SK-N-SH (cell line): ENCODE results near the gene CCDC141. TPM values are rescaled to one million over a fixed set of nuclear protein-coding genes. Genes with fewer than 3 reads are reported as not detected.

Experiments used
- CTCF ChIA-PET: fragments of 300-600, 350-600 bp; formaldehyde crosslinking; extraction: SDS; loops from one replicate; lab custom pipeline; 2021; lab: Yijun Ruan, JAX
- POLR2A ChIA-PET: fragments of 350-600 bp; sonication (Branson Sonifier 250); formaldehyde crosslinking; extraction: SDS; loops from one replicate; lab custom pipeline; 2020; ENCODE audit warnings: antibody characterized with exemption, inconsistent platforms; lab: Yijun Ruan, JAX
- DNase-seq: peaks from one replicate; pipeline ENCODE4 v3.0.0; 2012
- H2AFZ ChIP-seq: fragments of 200-600 bp; sonication (generic); 2 replicates; pipeline ENCODE4 v1.8.1; 2016; ENCODE audit warnings: antibody characterized with exemption, mild to moderate bottlenecking, low read depth
- H3F3A ChIP-seq: fragments of 200-600 bp; sonication (generic); replicated peaks from 2 replicates; pipeline ENCODE3; 2016; ENCODE audit warnings: antibody characterized with exemption, mild to moderate bottlenecking; ENCODE audit not compliant: insufficient read depth
- H3K27ac ChIP-seq, 2 experiments: fragments of 200-500 bp in 1 of 2; fragments of 200-600 bp in 1 of 2; sonication (Bioruptor generic) in 1 of 2; sonication (generic), shearing (Covaris generic) in 1 of 2; 2 replicates each; pipeline versions ENCODE4 v1.5.1 to v1.6.1; 2014 to 2016; ENCODE audit warnings: low read depth in 2 of 2, inconsistent platforms in 1 of 2, low read length in 1 of 2, mild to moderate bottlenecking in 1 of 2, mixed read lengths in 1 of 2
- H3K27me3 ChIP-seq: fragments of 200-600 bp; sonication (generic), shearing (Covaris generic); 2 replicates; pipeline ENCODE4 v1.6.1; 2016; ENCODE audit warnings: mixed run types; ENCODE audit not compliant: insufficient read depth
- H3K36me3 ChIP-seq, 2 experiments: fragments of 200-500 bp in 1 of 2; fragments of 200-600 bp in 1 of 2; sonication (Bioruptor generic) in 1 of 2; sonication (generic) in 1 of 2; replicated peaks in 1 of 2; 2 replicates each; pipeline versions ENCODE3 to v1.5.1; 2014 to 2016; ENCODE audit warnings: low read length in 1 of 2, mild to moderate bottlenecking in 1 of 2; ENCODE audit not compliant: insufficient read depth in 2 of 2, control insufficient read depth in 1 of 2
- H3K4me1 ChIP-seq, 2 experiments: fragments of 200-500 bp in 1 of 2; fragments of 200-600 bp in 1 of 2; sonication (Bioruptor generic) in 1 of 2; sonication (generic), shearing (Covaris generic) in 1 of 2; 2 replicates each; pipeline versions ENCODE4 v1.5.1 to v1.6.1; 2014 to 2016; ENCODE audit warnings: low read depth in 1 of 2, low read length in 1 of 2, mixed run types in 1 of 2; ENCODE audit not compliant: insufficient read depth in 2 of 2, control insufficient read depth in 1 of 2
- H3K4me2 ChIP-seq: fragments of 200-600 bp; sonication (generic), shearing (Covaris generic); 2 replicates; pipeline ENCODE4 v1.6.1; 2017; ENCODE audit warnings: mixed run types
- H3K4me3 ChIP-seq, 2 experiments: fragments of 200-500 bp in 1 of 2; fragments of 200-600 bp in 1 of 2; sonication (Bioruptor generic) in 1 of 2; sonication (generic), shearing (Covaris generic) in 1 of 2; 2 replicates each; pipeline versions ENCODE4 v1.5.1 to v1.8.1; 2014 to 2016; ENCODE audit warnings: low read depth in 2 of 2, inconsistent platforms in 1 of 2, low read length in 1 of 2, mild to moderate bottlenecking in 1 of 2, mixed read lengths in 1 of 2, moderate library complexity in 1 of 2
- H3K79me2 ChIP-seq: fragments of 200-600 bp; sonication (generic); 2 replicates; pipeline ENCODE4 v1.8.1; 2017; ENCODE audit warnings: mild to moderate bottlenecking; ENCODE audit not compliant: insufficient read depth
- H3K9ac ChIP-seq: fragments of 200-600 bp; sonication (generic); 2 replicates; pipeline ENCODE4 v1.6.1; 2017; ENCODE audit warnings: mixed run types
- H3K9me2 ChIP-seq: fragments of 200-600 bp; sonication (generic); 2 replicates; pipeline ENCODE4 v1.6.1; 2017; ENCODE audit warnings: mixed run types
- H3K9me3 ChIP-seq: fragments of 200-600 bp; sonication (generic); 2 replicates; pipeline ENCODE4 v1.6.1; 2017; ENCODE audit warnings: mixed run types, mild to moderate bottlenecking, moderate library complexity
- H4K20me1 ChIP-seq: fragments of 200-600 bp; sonication (generic); 2 replicates; pipeline ENCODE4 v1.6.1; 2017; ENCODE audit warnings: mild to moderate bottlenecking, mixed run types; ENCODE audit not compliant: insufficient read depth
- CHD2 ChIP-seq: fragments of 150-350 bp; IDR thresholded peaks from 2 replicates; pipeline ENCODE4 v1.6.1; 2018; ENCODE audit warnings: low read length; ENCODE audit not compliant: partially characterized antibody
- ELF1 ChIP-seq: IDR thresholded peaks from 2 replicates; pipeline ENCODE4 v1.4.0; 2012
- EP300 ChIP-seq, 2 experiments: IDR thresholded peaks; 2 replicates each; pipeline versions ENCODE4 v1.4.0 to v1.6.1; 2012; ENCODE audit warnings: borderline replicate concordance in 1 of 2, low read depth in 1 of 2, low read length in 1 of 2
- EZH2phosphoT487 ChIP-seq: fragments of 200-600 bp; sonication (generic); IDR thresholded peaks from 2 replicates; pipeline ENCODE4 v1.6.1; 2017; ENCODE audit warnings: low read depth, mixed run types, mild to moderate bottlenecking, antibody characterized with exemption, moderate library complexity, borderline replicate concordance
- FOXJ3 ChIP-seq: sonication (generic); formaldehyde crosslinking; IDR thresholded peaks from 2 replicates; pipeline ENCODE4 v1.5.1; 2020; ENCODE audit warnings: mild to moderate bottlenecking, missing genetic modification reagents
- FOXM1 ChIP-seq: IDR thresholded peaks from 2 replicates; pipeline ENCODE4 v1.4.0; 2012; ENCODE audit warnings: low read depth, mild to moderate bottlenecking
- GATA2 ChIP-seq: sonication (generic); formaldehyde crosslinking; IDR thresholded peaks from 2 replicates; pipeline ENCODE4 v1.5.0; 2020; ENCODE audit warnings: mild to moderate bottlenecking, missing genetic modification reagents
- MEF2A ChIP-seq: IDR thresholded peaks from 2 replicates; pipeline ENCODE4 v1.4.0; 2012; ENCODE audit warnings: low read depth, borderline replicate concordance
- NFIC ChIP-seq: IDR thresholded peaks from 2 replicates; pipeline ENCODE4 v1.4.0; 2012; ENCODE audit warnings: borderline replicate concordance
- POLR2AphosphoS5 ChIP-seq: IDR thresholded peaks from 2 replicates; pipeline ENCODE4 v1.6.1; 2012; ENCODE audit warnings: low read depth, low read length
- RAD21 ChIP-seq: IDR thresholded peaks from 2 replicates; pipeline ENCODE4 v1.6.1; 2012; ENCODE audit warnings: mild to moderate bottlenecking, low read length
- RFX5 ChIP-seq: IDR thresholded peaks from 2 replicates; pipeline ENCODE4 v1.6.1; 2012; ENCODE audit warnings: mild to moderate bottlenecking, improper control_type of control experiment, low read length
- RXRA ChIP-seq: IDR thresholded peaks from 2 replicates; pipeline ENCODE4 v1.4.0; 2012; ENCODE audit warnings: low read depth, mild to moderate bottlenecking, borderline replicate concordance
- SIN3A ChIP-seq: IDR thresholded peaks from 2 replicates; pipeline ENCODE4 v1.6.1; 2012; ENCODE audit warnings: low read depth, mild to moderate bottlenecking, low read length, moderate library complexity, borderline replicate concordance
- SMC3 ChIP-seq: IDR thresholded peaks from 2 replicates; pipeline ENCODE4 v1.6.1; 2012; ENCODE audit warnings: low read depth, low read length, improper control_type of control experiment
- TAF1 ChIP-seq: IDR thresholded peaks from 2 replicates; pipeline ENCODE4 v1.6.1; 2012; ENCODE audit warnings: low read depth, mild to moderate bottlenecking, low read length, moderate library complexity, borderline replicate concordance
- TCF12 ChIP-seq: IDR thresholded peaks from 2 replicates; pipeline ENCODE4 v1.4.0; 2012
- TEAD4 ChIP-seq: IDR thresholded peaks from 2 replicates; pipeline ENCODE4 v1.4.0; 2012; ENCODE audit warnings: mild to moderate bottlenecking, borderline replicate concordance; ENCODE audit not compliant: insufficient read depth
- YY1 ChIP-seq: IDR thresholded peaks from 2 replicates; pipeline ENCODE4 v1.4.0; 2012; ENCODE audit warnings: low read depth, mild to moderate bottlenecking
- WGBS: methylation state at CpG from one replicate; pipeline ENCODE4 v1.1.6; 2017; ENCODE audit warnings: low lambda C conversion rate; 5-methylcytosine and 5-hydroxymethylcytosine counted together
- polyA plus RNA-seq, 3 experiments: library from polyadenylated mRNA; depleted of rRNA; stranded (reverse); fragments of >200 nt; gene quantifications; 2 replicates each; pipeline ENCODE4 v1.2.3, GENCODE V29; 2012
- TF ChIP-seq, protein P1 (sequence below): fragments of 200-600 bp; sonication (generic); IDR thresholded peaks from 2 replicates; pipeline ENCODE4 v1.6.1; 2017; ENCODE audit warnings: antibody characterized with exemption, mild to moderate bottlenecking, moderate library complexity
- TF ChIP-seq, protein P2 (sequence below): IDR thresholded peaks from 2 replicates; pipeline ENCODE4 v1.4.0; 2012; ENCODE audit warnings: low read depth
- TF ChIP-seq, protein P3 (sequence below): fragments of 150-350 bp; IDR thresholded peaks from 2 replicates; pipeline ENCODE4 v1.6.1; 2017; ENCODE audit warnings: antibody characterized with exemption, low read length, low read depth, borderline replicate concordance
- TF ChIP-seq, protein P4 (sequence below): IDR thresholded peaks from 2 replicates; pipeline ENCODE4 v1.4.0; 2012; ENCODE audit warnings: low read depth, borderline replicate concordance

Gene CCDC141
- polyA plus RNA-seq, 1 of the 3 experiments (the other 2 are of a cell fraction) = 0.02 TPM

DNA sequence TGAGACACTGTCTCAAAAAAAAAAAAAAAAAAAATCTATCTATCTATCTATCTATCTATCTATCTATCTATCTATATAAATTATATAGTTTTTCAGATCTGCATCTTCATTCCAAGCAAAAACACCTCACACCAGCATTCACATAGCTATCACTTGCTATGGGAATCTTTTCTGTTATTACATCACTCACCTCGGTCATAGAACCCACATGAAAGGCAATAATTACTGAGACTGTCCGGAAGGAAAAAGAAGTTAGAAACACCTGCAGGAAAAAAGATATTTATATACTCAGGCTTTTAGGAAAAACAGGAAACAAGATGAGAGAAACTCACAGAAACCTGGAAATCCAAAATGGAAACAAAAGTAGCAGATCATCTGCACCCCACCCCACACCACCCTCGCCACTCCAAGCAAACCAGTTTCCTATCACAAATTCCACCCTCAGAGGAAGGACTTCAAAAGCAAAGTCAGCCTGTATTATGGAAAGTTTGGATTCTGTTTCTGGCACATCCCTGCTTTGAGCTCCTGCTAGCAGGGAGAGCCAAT, 21.9 kb upstream of the CCDC141 start:
- Histone ChIP-seq H3K9ac (no peak overlapping the region), H2AFZ (no peak overlapping the region), H3F3A (no peaks in the 10 kb centered on the region), H3K79me2 (no peaks in the 10 kb centered on the region), H3K27me3 (no peaks in the 10 kb centered on the region), H3K9me2 (no peaks in the 10 kb centered on the region), H4K20me1 (no peaks in the 10 kb centered on the region), H3K27ac (no peak overlapping the region), H3K4me3 (no peak overlapping the region), H3K36me3 (no peaks in the 10 kb centered on the region), H3K9me3 (no peaks in the 10 kb centered on the region), H3K4me1 (no peaks in the 10 kb centered on the region), H3K4me2 (no peak overlapping the region)
- DNase-seq = no peak
- 37% methylated on average over 3 of the region's 3 CpGs for WGBS
- TF ChIP-seq FOXJ3 (CRISPR knock-in tag) (no peak), EZH2phosphoT487 (no peak), EP300 (IDR thresholded peaks at IDR 0.05; ENCODE audit: borderline replicate concordance in 1 of 2, low read depth in 1 of 2, low read length in 1 of 2) (no peak), TAF1 (no peak), TEAD4 (no peak), POLR2AphosphoS5 (no peak), YY1 (no peak), RFX5 (no peak), GATA2 (CRISPR knock-in tag) (no peak), ELF1 (no peak), FOXM1 (no peak), RXRA (no peak), NFIC (no peak), CHD2 (no peak), MEF2A (no peak), RAD21 (no peak)
- TF ChIP-seq, protein P1, sequence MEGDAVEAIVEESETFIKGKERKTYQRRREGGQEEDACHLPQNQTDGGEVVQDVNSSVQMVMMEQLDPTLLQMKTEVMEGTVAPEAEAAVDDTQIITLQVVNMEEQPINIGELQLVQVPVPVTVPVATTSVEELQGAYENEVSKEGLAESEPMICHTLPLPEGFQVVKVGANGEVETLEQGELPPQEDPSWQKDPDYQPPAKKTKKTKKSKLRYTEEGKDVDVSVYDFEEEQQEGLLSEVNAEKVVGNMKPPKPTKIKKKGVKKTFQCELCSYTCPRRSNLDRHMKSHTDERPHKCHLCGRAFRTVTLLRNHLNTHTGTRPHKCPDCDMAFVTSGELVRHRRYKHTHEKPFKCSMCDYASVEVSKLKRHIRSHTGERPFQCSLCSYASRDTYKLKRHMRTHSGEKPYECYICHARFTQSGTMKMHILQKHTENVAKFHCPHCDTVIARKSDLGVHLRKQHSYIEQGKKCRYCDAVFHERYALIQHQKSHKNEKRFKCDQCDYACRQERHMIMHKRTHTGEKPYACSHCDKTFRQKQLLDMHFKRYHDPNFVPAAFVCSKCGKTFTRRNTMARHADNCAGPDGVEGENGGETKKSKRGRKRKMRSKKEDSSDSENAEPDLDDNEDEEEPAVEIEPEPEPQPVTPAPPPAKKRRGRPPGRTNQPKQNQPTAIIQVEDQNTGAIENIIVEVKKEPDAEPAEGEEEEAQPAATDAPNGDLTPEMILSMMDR = no peak
- TF ChIP-seq, protein P2, sequence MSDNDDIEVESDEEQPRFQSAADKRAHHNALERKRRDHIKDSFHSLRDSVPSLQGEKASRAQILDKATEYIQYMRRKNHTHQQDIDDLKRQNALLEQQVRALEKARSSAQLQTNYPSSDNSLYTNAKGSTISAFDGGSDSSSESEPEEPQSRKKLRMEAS = no peak
- POLR2A ChIA-PET = no interaction called here
- CTCF ChIA-PET = interaction anchor here (0.8 kb wide), 1 partner anchor 57 kb away, joined by 4 read pairs; no protein-coding TSS in a partner anchor

DNA sequence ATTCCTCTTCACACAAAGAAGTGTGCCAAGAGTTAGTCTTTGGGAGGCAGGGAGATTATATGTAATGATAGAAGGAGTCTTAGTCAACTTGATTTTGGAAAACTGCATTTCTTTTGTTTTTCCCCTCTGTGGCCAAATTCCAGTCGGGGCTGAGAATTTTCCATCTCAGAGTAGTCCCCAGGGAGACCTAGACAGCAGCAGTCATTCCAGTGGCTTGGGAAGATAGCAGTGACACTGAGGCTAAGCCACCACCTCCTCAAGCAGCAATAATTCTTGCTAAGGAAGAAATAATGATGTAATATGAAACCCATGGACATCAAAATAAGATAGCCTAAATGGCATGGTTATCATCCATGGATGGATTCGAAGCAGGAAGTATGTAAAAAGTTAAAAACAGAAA, 21.0 kb upstream of the CCDC141 start:
- DNase-seq = no peak
- ChIA-PET POLR2A (no interaction called here), CTCF (no interaction called here)
- H3K27me3 ChIP-seq = no peaks in the 10 kb centered on the region
- H4K20me1 ChIP-seq = no peaks in the 10 kb centered on the region
- H3K27ac ChIP-seq = no peak overlapping the region
- no peaks in the 10 kb centered on the region for H3K9me3 ChIP-seq
- H3F3A ChIP-seq = no peaks in the 10 kb centered on the region
- WGBS = 25% methylated on average over 2 of the region's 2 CpGs
- TF ChIP-seq GATA2 (CRISPR knock-in tag) (no peak), RAD21 (no peak), SIN3A (no peak), EP300 (IDR thresholded peaks at IDR 0.05; ENCODE audit: borderline replicate concordance in 1 of 2, low read depth in 1 of 2, low read length in 1 of 2) (no peak), CHD2 (no peak), TCF12 (no peak), RXRA (no peak), SMC3 (no peak), TAF1 (no peak)
- TF ChIP-seq, protein P3, sequence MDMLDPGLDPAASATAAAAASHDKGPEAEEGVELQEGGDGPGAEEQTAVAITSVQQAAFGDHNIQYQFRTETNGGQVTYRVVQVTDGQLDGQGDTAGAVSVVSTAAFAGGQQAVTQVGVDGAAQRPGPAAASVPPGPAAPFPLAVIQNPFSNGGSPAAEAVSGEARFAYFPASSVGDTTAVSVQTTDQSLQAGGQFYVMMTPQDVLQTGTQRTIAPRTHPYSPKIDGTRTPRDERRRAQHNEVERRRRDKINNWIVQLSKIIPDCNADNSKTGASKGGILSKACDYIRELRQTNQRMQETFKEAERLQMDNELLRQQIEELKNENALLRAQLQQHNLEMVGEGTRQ = no peak
- TF ChIP-seq, protein P4, sequence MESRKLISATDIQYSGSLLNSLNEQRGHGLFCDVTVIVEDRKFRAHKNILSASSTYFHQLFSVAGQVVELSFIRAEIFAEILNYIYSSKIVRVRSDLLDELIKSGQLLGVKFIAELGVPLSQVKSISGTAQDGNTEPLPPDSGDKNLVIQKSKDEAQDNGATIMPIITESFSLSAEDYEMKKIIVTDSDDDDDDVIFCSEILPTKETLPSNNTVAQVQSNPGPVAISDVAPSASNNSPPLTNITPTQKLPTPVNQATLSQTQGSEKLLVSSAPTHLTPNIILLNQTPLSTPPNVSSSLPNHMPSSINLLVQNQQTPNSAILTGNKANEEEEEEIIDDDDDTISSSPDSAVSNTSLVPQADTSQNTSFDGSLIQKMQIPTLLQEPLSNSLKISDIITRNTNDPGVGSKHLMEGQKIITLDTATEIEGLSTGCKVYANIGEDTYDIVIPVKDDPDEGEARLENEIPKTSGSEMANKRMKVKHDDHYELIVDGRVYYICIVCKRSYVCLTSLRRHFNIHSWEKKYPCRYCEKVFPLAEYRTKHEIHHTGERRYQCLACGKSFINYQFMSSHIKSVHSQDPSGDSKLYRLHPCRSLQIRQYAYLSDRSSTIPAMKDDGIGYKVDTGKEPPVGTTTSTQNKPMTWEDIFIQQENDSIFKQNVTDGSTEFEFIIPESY = no peak
- H3K79me2 ChIP-seq = no peaks in the 10 kb centered on the region
- no peaks in the 10 kb centered on the region for H3K4me1 ChIP-seq
- no peak overlapping the region for H2AFZ ChIP-seq
- no peaks in the 10 kb centered on the region for H3K9me2 ChIP-seq
- no peak overlapping the region for H3K4me3 ChIP-seq
- no peak overlapping the region for H3K9ac ChIP-seq
- H3K4me2 ChIP-seq = no peak overlapping the region
- no peaks in the 10 kb centered on the region for H3K36me3 ChIP-seq
